BJ (cell line): ENCODE results near the gene NAIF1. TPM values are rescaled to one million over a fixed set of nuclear protein-coding genes. Genes with fewer than 3 reads are reported as not detected.

Source experiments
- CTCF ChIA-PET: fragments of 350-600 bp; formaldehyde crosslinking; extraction: SDS; loops from one replicate; lab custom pipeline; 2021; ENCODE audit warnings: antibody characterized with exemption, inconsistent platforms; lab: Yijun Ruan, JAX
- POLR2A ChIA-PET: fragments of 300-600 bp; sonication (Branson Sonifier 250); formaldehyde crosslinking; extraction: SDS; loops from one replicate; lab custom pipeline; 2021; ENCODE audit warnings: antibody characterized with exemption; lab: Charles Lee
- DNase-seq: peaks from one replicate; pipeline ENCODE4 v3.0.0-alpha.2; 2011; ENCODE audit warnings: low read depth
- H3K27me3 ChIP-seq: 2 replicates; pipeline ENCODE4 v1.6.0; 2011; ENCODE audit warnings: low read length; ENCODE audit not compliant: control insufficient read depth, insufficient read depth
- H3K36me3 ChIP-seq: 2 replicates; pipeline ENCODE4 v1.5.1; 2011; ENCODE audit warnings: low read length; ENCODE audit not compliant: control insufficient read depth, insufficient read depth
- H3K4me3 ChIP-seq: 2 replicates; pipeline ENCODE4 v1.5.1; 2011; ENCODE audit warnings: low read depth, mild to moderate bottlenecking, control low read depth, low read length
- polyA minus RNA-seq: library from RNA; depleted of rRNA, polyadenylated mRNA; stranded (reverse); fragments of >200 nt; gene quantifications from 2 replicates; pipeline ENCODE4 v1.2.3, GENCODE V29; 2011; rRNA and poly(A)+ RNA removed
- polyA plus RNA-seq: library from polyadenylated mRNA; depleted of rRNA; stranded (reverse); fragments of >200 nt; gene quantifications from 2 replicates; pipeline ENCODE4 v1.2.3, GENCODE V29; 2011; rRNA removed
- TF ChIP-seq, protein P1 (sequence below): IDR thresholded peaks from 2 replicates; pipeline ENCODE4 v1.5.1; 2011; ENCODE audit warnings: low read depth, mild to moderate bottlenecking, control low read depth, inconsistent platforms, low read length, moderate library complexity; ENCODE audit not compliant: insufficient read depth

Gene NAIF1, protein sequence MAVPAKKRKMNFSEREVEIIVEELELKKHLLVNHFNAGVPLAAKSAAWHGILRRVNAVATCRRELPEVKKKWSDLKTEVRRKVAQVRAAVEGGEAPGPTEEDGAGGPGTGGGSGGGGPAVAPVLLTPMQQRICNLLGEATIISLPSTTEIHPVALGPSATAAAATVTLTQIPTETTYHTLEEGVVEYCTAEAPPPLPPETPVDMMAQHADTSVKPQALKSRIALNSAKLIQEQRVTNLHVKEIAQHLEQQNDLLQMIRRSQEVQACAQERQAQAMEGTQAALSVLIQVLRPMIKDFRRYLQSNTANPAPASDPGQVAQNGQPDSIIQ
- polyA plus RNA-seq (8.2 and 10.6 TPM in 2 replicates), polyA minus RNA-seq (5.4 and 8.1 TPM in 2 replicates)

GRCh38 chr9:128066713-128067644 is at the start of gene NAIF1:
Gene NAIF1, minus strand, starts transcription at chr9:128067320. Its CDS starts 219 bp downstream, at chr9:128067101.
- TF ChIP-seq, protein P1, sequence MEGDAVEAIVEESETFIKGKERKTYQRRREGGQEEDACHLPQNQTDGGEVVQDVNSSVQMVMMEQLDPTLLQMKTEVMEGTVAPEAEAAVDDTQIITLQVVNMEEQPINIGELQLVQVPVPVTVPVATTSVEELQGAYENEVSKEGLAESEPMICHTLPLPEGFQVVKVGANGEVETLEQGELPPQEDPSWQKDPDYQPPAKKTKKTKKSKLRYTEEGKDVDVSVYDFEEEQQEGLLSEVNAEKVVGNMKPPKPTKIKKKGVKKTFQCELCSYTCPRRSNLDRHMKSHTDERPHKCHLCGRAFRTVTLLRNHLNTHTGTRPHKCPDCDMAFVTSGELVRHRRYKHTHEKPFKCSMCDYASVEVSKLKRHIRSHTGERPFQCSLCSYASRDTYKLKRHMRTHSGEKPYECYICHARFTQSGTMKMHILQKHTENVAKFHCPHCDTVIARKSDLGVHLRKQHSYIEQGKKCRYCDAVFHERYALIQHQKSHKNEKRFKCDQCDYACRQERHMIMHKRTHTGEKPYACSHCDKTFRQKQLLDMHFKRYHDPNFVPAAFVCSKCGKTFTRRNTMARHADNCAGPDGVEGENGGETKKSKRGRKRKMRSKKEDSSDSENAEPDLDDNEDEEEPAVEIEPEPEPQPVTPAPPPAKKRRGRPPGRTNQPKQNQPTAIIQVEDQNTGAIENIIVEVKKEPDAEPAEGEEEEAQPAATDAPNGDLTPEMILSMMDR, result no peak
- POLR2A ChIA-PET, result interaction anchor here (0.7 to 1.0 kb wide), 2 partner anchors 14 to 33 kb away, joined by 3 to 7 read pairs; no protein-coding TSS in a partner anchor

DNA sequence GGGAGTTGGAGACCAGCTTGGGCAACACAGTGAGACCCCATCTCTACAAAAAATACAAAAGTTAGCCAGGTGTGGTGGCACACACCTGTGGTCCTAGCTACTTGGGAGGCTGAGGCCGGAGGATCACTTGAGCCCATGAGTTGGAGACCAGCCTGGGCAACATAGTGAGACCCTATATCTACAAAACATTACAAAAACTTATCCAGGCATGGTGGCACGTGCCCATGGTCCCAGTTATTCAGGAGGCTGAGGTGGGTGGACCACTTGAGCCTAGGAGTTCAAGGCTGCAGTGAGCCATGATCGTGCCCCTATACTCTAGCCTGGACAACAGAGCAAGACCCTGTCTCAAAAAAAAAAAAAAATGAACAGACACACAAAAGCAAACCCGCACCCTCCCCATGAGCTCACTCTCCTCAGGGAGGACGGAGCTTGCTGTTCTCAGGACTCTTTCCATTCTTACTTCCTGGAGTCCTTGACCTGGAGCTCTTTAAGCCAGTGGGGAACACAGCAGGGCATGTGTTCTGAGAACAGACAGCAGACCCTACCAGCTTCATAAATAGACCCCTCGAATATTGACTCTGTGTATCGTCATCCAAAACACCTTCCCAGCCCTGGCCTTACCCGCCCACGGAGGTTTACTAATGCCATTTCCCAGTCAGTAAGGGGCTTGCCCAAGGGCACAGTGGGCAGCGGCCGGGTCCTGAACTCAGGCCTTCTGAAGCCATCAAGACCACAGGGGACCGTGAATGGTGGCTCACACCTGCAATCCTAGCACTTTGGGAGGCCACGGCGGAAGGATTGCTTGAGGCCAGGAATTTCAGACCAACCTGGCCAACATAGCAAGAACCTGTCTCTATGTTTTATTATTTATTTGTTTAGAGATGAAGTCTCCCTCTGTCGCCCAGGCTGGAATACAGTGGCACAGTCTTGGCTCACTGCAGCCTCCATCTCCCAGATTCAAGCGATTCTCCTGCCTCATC is 49.3 kb upstream of the NAIF1 start:
- ChIA-PET CTCF (interaction anchor here (0.6 to 5.4 kb wide), 12 partner anchors 10 to 519 kb away, joined by 3 to 59 read pairs (median 9); partner anchors contain the start of genes DPM2 and PTGES2), POLR2A (no interaction called here)
- TF ChIP-seq, protein P1, result no peak
- no peaks in the 10 kb centered on the region for H3K27me3 ChIP-seq
- no peak for DNase-seq
- H3K4me3 ChIP-seq, result no peak overlapping the region
- peaks cover 6% of the 10 kb centered on the region; the same call in 1 of the 2 replicates for H3K36me3 ChIP-seq

More at GRCh38 chr9:128066713-128067644, at the start of gene NAIF1:
- H3K36me3 ChIP-seq, result peaks cover 8% of the 10 kb centered on the region
- CTCF ChIA-PET, result interaction anchor here (0.6 to 2.9 kb wide), 8 partner anchors 10 to 450 kb away, joined by 3 to 11 read pairs (median 3); no protein-coding TSS in a partner anchor
- peak within 1 kb of the TSS; percentile 76 for H3K4me3 ChIP-seq
- no peaks in the 10 kb centered on the region for H3K27me3 ChIP-seq
- peak; percentile 94 for DNase-seq

DNA sequence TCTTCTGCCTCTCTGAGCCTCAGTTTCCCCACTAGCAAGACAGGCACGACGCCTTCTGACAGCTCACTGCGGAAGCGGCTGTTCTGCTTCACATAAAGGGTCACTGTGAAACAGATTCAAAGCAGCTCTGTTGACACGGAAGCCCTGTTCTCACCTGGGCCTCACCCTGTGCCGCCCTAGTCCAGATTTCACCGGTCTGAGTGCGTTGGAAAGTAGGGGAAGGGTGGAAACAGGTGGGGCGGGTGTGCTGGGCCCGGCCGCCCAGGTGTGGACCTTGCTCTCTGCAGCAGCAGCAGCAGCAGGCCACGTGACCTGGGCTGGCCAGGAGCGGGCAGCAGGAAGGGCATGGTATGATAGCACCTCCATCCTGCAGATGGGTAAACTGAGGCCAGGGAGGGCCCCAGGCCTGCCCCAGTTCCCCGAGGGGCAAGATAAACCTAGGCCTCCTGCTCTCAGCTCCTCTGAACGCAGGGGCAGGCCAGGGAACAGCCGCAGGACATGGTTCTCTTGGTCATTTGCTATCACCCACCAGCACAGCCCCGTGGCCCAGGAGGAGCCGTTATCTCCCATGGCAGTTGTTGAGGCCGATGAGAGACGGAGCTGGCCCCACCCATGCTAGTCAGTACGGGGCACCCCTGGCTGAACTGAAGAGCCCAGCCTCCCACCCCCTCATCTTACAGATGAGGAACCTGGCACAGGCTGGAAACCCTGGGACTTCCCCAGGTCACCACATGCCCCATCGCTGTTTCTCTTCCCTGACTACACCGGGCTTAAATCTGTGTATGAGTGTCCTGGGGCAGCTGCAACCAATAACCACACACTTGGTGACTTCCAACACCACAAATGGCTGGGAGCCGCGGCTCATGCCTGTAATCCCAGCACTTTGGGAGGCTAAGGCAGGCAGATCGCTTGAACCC is 48.3 kb upstream of the NAIF1 start:
- 0 out of 2 replicates have a peak, but pooled peaks cover 1% of the 10 kb centered on the region for H3K36me3 ChIP-seq
- TF ChIP-seq, protein P1, result no peak
- H3K27me3 ChIP-seq, result no peaks in the 10 kb centered on the region
- POLR2A ChIA-PET, result no interaction called here
- CTCF ChIA-PET, result interaction anchor here (0.6 to 5.4 kb wide), 10 partner anchors 9 to 520 kb away, joined by 3 to 59 read pairs (median 22); partner anchors contain the start of gene PTGES2
- H3K4me3 ChIP-seq, result no peak overlapping the region
- DNase-seq, result no peak
